Tibial nerve (tissue), 4 donors: ENCODE results near the gene CALML4. TPM values are rescaled to one million over a fixed set of nuclear protein-coding genes. Genes with fewer than 3 reads are reported as not detected.
"Not testable (repeated sequence)": the region's sequence is repeated elsewhere in the genome, so short reads cannot be mapped to it uniquely, and the experiment has no call there.

Experiments
- DNase-seq, 2 donors: peaks; one replicate each; pipeline ENCODE4 v3.0.0-alpha.2; 2019; ENCODE audit warnings: low spot score in 2 of 2
- H3K27ac ChIP-seq, 4 donors: fragments of 200-600 bp; sonication (generic) in 3 of 4; one replicate each; pipeline ENCODE4 v1.5.1; 2017 to 2019; ENCODE audit warnings: mild to moderate bottlenecking in 1 of 4
- H3K27me3 ChIP-seq, 2 donors: fragments of 200-600 bp; sonication (generic) in 1 of 2; one replicate each; pipeline versions ENCODE4 v1.5.1 to v1.6.0; 2017 to 2019
- H3K36me3 ChIP-seq, 3 donors: fragments of 200-600 bp; sonication (generic); one replicate each; pipeline ENCODE4 v1.5.1; 2018 to 2019
- H3K4me1 ChIP-seq, 4 donors: fragments of 200-600 bp; sonication (generic) in 3 of 4; one replicate each; pipeline ENCODE4 v1.5.1; 2017 to 2019
- H3K4me3 ChIP-seq, 4 donors: fragments of 200-600 bp; sonication (generic) in 3 of 4; one replicate each; pipeline ENCODE4 v1.5.1; 2017 to 2019; ENCODE audit warnings: mild to moderate bottlenecking in 1 of 4, moderate library complexity in 1 of 4
- H3K9me3 ChIP-seq, 4 donors: fragments of 200-600 bp; sonication (generic) in 3 of 4; one replicate each; pipeline ENCODE4 v1.5.1; 2017 to 2019
- CTCF ChIP-seq, 5 experiments: fragments of 200-600 bp in 3 of 5; fragments of 450-650 bp in 2 of 5; sonication (generic) in 3 of 5; IDR thresholded peaks; one replicate each; pipeline ENCODE4 v1.5.1; 2016 to 2019; ENCODE audit warnings: antibody characterized with exemption in 5 of 5, mild to moderate bottlenecking in 3 of 5, moderate library complexity in 2 of 5
- EP300 ChIP-seq, 2 donors: sonication (generic); formaldehyde crosslinking; IDR thresholded peaks; one replicate each; pipeline ENCODE4 v1.6.1; 2017; ENCODE audit warnings: antibody characterized with exemption in 2 of 2, mild to moderate bottlenecking in 1 of 2
- POLR2A ChIP-seq, 2 donors: fragments of 450-650 bp; IDR thresholded peaks; one replicate each; pipeline ENCODE4 v1.6.1; 2017; ENCODE audit warnings: antibody characterized with exemption in 2 of 2, mild to moderate bottlenecking in 2 of 2, moderate library complexity in 2 of 2
- WGBS, 2 donors: methylation state at CpG; one replicate each; pipeline ENCODE4 v1.1.5; 2018; 5-methylcytosine and 5-hydroxymethylcytosine counted together
- total RNA-seq, 4 donors: library from RNA; depleted of rRNA; stranded (reverse); fragments of >200 nt; gene quantifications; one replicate each; pipeline ENCODE4 v1.1.0, GENCODE V29; 2016

The CALML4 gene
- total RNA-seq, 4 donors from 2014 or later = 7.5 to 27.1 (median 13.6) TPM

- WGBS, 2 donors = 95 to 100% methylated on average over 5 of the region's 5 CpGs
- peaks cover 0 to 58% (median 23%) of the 10 kb centered on the region in 4 donors for H3K4me1 ChIP-seq
- no peak for DNase-seq
Observed at GRCh38 chr15:68203956-68204355, 1.2 kb downstream of the CALML4 start.

DNA sequence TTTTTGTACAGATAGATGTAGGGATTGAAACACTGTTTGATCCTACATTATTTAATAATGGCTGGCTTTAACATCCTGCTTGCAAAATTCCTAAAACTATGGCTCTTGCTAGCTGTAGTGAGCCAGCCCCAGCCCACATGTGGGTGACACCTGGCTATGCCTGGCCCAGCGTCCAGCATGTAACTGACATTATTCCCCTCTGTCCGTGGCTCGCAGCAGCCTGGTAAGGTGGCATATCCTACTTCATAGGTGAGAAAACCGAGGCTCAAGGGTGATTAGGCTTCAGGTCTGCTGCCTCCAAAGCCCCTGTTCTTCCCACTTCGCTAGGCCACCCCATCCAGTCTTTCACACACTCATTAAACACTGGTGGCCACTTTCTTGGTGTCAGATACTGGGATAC, 1.6 kb downstream of the CALML4 start:
- Histone ChIP-seq H3K27ac (no peak overlapping the region), H3K4me3 (no peak overlapping the region), H3K9me3 (no peaks in the 10 kb centered on the region), H3K4me1 (peaks cover 0 to 58% (median 23%) of the 10 kb centered on the region in 4 donors), H3K36me3 (peaks cover 0 to 13% (median 0%) of the 10 kb centered on the region in 3 donors), H3K27me3 (no peaks in the 10 kb centered on the region)
- no peak for DNase-seq
- WGBS, 2 donors = 93 to 98% methylated on average over 5 of the region's 5 CpGs
- no peak for TF ChIP-seq POLR2A (IDR thresholded peaks at IDR 0.05)
- no peak for TF ChIP-seq CTCF (IDR thresholded peaks at IDR 0.05)
- TF ChIP-seq EP300 (IDR thresholded peaks at IDR 0.05) = no peak

More at GRCh38 chr15:68203956-68204355, 1.2 kb downstream of the CALML4 start:
- Histone ChIP-seq H3K9me3 (no peaks in the 10 kb centered on the region), H3K27ac (peak overlapping the region in 1 of 4 donors; percentile 76), H3K36me3 (peaks cover 0 to 13% (median 0%) of the 10 kb centered on the region in 3 donors), H3K27me3 (no peaks in the 10 kb centered on the region), H3K4me3 (peak overlapping the region in 2 of 4 donors; percentile 20 to 39)
- TF ChIP-seq EP300 (IDR thresholded peaks at IDR 0.05) = no peak
- TF ChIP-seq CTCF (IDR thresholded peaks at IDR 0.05) = no peak
- TF ChIP-seq POLR2A (IDR thresholded peaks at IDR 0.05) = no peak

GRCh38 chr15:68202994-68203393, 2.1 kb downstream of the CALML4 start:
- not testable (repeated sequence) for H3K27me3 ChIP-seq, DNase-seq, H3K9me3 ChIP-seq, H3K4me3 ChIP-seq, H3K36me3 ChIP-seq, H3K27ac ChIP-seq
- WGBS, 2 donors = 94 to 99% methylated on average over 7 of the region's 7 CpGs
- peaks cover 0 to 63% (median 23%) of the 10 kb centered on the region in 4 donors for H3K4me1 ChIP-seq

DNA sequence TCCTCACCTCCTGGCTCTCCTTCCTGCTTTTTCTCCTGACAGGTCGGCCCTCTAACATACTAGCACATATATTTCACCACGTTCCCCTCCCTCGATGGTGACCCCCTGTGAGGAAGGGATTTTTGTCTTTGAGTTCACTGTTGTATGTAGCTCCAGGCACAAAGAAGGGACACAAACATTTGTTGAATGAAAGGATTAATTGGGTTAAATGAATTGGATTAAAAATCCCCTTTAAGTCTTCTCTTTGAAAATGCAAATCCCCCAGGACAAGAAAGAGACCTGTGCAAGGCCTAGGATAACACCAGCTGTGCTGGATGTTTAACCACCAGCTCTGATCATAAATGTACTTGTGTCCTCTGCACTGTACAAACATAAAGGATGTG, 3.3 kb downstream of the CALML4 start:
- H3K4me1 ChIP-seq = peaks cover 0 to 66% (median 23%) of the 10 kb centered on the region in 4 donors
- H3K9me3 ChIP-seq = no peaks in the 10 kb centered on the region
- 38 to 49% methylated on average over 3 of the region's 3 CpGs for WGBS, 2 donors
- H3K27me3 ChIP-seq = no peaks in the 10 kb centered on the region
- no peak for DNase-seq
- no peak overlapping the region for H3K27ac ChIP-seq
- H3K36me3 ChIP-seq = peaks cover 0 to 7% (median 0%) of the 10 kb centered on the region in 3 donors
- no peak overlapping the region for H3K4me3 ChIP-seq
- no peak for TF ChIP-seq CTCF (IDR thresholded peaks at IDR 0.05)

DNA sequence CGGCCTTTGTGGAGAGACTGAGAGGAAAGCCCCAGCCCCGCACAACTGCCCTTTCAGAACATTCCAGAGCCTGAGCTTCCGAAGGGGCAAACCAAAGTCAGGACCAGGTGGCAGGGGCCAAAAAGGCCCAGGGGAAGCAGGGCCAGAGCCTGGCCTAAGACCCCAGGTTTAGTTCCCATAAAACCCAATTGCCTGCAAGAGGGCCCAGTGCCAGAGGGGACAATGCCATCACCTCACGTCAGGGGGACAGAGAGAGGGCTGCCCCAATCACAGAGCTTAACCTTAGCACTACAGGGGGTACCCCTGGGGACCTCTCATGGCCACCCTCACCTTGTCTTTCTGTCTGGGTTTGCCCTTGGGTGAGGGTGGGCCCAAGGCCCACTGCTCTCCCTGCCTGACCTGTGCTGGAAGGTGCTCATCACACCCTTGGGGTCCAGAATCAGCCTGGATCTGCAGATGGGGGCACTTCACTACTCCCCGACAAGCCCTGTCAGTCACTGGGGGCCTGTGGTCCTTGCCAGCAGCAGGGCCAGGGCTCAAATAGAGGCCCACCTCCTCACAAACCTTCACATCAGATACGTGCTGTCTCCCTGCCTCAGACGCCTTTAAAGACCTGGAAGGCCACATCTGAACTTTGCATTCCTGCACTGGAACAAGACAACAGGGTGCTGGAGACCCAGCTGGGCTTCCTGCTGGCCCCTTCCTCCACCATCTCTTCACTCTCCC, 3.8 kb downstream of the CALML4 start:
- WGBS, 2 donors = 81 to 89% methylated on average over 7 of the region's 7 CpGs
- TF ChIP-seq EP300 (IDR thresholded peaks at IDR 0.05) (no peak), POLR2A (IDR thresholded peaks at IDR 0.05) (no peak), CTCF (IDR thresholded peaks at IDR 0.05) (no peak)
- Histone ChIP-seq H3K4me1 (peaks cover 0 to 68% (median 23%) of the 10 kb centered on the region in 4 donors), H3K27ac (peak overlapping the region in 1 of 4 donors; percentile 58), H3K36me3 (peaks cover 0 to 7% (median 0%) of the 10 kb centered on the region in 3 donors), H3K27me3 (no peaks in the 10 kb centered on the region), H3K4me3 (no peak overlapping the region), H3K9me3 (no peaks in the 10 kb centered on the region)
- no peak for DNase-seq
